HG03378 (cell line): ENCODE results near the gene ZNF529.

Source experiments
- ATAC-seq: cut with Tn5 transposase; IDR thresholded peaks from one replicate; pipeline ENCODE4 v1.9.1; 2021; ENCODE audit warnings: mild to moderate bottlenecking, moderate library complexity; ENCODE audit not compliant: unreplicated experiment

Gene ZNF529

DNA sequence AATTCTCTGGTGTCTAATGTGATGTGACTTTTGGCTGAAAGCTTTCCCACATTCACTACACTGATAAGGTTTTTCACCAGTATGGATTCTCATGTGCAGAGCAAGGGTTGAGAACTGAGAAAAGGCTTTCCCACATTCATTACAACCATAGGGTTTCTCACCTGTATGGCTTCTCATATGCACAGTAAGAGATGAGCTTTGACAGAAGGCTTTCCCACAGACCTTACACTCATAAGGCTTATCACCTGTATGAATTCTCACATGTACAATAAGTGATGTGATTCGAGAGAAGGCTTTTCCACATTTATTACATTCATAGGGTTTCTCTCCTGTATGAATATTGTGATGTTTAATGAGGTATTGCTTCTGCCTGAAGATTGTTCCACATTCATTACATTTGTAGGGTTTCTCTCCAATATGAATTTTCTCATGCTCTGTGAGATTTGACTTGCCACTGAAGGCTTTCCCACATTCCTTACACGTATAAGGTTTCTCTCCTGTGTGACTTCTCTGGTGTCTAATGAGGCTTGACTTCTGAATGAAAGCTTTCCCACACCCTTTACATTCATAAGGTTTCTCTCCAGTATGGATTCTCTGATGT lies 59.0 kb downstream of the ZNF529 start:
- no peak for ATAC-seq

DNA sequence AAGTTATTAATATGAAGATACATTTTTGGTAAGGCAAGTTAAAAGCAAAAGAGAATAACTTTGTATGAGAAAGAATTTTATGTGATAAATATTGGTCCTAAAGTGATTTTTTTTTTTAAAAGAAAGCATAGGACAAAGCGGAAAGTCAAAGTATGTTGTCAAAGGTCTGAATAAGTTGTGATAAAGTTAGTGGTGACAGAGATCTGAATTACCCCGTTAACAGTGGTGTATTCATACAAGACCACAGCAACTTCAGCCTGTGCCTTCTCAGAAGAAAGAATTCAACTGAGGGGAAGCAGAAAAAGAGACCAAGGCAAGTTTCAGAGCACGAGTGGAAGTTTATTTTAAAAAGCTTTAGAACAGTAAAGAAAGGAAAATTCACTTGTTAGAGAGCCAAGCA lies 64.8 kb downstream of the ZNF529 start:
- ATAC-seq = no peak

- ATAC-seq = no peak
Observed at GRCh38 chr19:36501973-36502372, 71.1 kb downstream of the ZNF529 start.

GRCh38 chr19:36497001-36497400 lies 76.1 kb downstream of the ZNF529 start:
- no peak for ATAC-seq
